Activated CD4-positive, alpha-beta T cell treated with anti-CD3 and anti-CD28 coated beads, Interleukin-2, amount 50 U/mL, for 16 hours (primary cell): ENCODE results near the gene TNFRSF11A.

ENCODE experiments used
- DNase-seq: peaks from one replicate; pipeline ENCODE4 v3.0.0-alpha.2; 2020

The TNFRSF11A gene

DNA sequence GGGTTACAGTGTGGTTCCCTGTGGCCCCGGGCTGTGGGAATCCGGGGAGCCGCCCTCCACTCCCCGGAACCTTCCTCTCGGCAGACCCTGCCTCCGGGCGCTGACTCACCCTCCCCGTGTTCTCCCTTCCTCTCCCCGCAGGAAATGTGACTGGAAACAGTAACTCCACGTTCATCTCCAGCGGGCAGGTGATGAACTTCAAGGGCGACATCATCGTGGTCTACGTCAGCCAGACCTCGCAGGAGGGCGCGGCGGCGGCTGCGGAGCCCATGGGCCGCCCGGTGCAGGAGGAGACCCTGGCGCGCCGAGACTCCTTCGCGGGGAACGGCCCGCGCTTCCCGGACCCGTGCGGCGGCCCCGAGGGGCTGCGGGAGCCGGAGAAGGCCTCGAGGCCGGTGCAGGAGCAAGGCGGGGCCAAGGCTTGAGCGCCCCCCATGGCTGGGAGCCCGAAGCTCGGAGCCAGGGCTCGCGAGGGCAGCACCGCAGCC lies 59.5 kb downstream of the TNFRSF11A start:
- DNase-seq = no peak

DNA sequence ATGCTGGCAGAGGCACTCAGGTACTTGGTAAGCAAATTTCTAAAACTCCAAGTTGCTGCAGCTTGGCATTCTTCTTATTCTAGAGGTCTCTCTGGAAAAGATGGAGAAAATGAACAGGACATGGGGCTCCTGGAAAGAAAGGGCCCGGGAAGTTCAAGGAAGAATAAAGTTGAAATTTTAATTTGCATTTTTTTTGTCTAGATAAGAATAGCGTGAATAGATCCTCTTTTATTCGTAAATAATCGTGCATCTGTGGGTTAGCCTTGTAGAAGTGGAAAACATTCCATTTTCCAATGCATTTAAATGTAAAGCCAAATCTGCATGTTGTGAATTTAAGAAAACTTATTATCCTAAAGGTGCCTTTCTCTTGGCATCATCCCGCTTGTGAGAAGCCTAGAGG lies 61.0 kb downstream of the TNFRSF11A start:
- DNase-seq = no peak

DNA sequence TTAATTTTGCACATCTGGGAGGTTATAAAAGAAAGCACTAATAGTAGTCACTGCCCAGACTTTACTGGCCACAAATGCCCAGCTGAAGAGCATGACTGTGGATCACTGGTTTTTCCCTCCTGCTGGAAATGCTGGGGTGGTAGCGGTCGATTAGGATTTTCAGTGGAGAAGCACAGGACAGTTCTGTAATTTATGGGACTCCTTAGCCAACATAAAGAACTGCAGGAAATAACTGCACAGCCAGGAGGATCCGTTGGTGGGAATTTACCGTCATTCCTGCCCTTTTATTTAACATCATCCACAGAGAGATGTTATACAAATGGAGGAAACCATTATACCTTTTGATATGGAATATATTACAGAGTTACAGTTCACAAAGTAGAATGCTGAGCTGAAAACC lies 61.5 kb downstream of the TNFRSF11A start:
- DNase-seq = no peak

DNA sequence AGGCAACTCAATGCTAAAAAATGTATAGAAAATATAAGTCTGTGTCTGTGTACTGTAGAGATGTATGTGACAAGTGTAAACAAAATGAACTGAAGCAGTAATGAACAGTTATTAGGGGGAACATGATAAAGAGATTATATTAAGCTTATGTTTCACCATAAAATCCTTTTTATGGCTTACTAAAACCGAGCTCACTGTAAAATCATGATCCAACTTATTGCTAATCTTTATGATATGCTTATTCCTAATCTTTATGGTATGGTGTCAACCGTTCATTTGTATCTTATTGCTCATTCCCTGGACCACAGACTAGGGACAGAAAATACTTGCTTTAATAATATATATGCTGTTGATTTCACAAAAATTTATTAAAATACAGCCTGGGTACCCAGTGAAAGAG lies 62.1 kb downstream of the TNFRSF11A start:
- DNase-seq = no peak

DNA sequence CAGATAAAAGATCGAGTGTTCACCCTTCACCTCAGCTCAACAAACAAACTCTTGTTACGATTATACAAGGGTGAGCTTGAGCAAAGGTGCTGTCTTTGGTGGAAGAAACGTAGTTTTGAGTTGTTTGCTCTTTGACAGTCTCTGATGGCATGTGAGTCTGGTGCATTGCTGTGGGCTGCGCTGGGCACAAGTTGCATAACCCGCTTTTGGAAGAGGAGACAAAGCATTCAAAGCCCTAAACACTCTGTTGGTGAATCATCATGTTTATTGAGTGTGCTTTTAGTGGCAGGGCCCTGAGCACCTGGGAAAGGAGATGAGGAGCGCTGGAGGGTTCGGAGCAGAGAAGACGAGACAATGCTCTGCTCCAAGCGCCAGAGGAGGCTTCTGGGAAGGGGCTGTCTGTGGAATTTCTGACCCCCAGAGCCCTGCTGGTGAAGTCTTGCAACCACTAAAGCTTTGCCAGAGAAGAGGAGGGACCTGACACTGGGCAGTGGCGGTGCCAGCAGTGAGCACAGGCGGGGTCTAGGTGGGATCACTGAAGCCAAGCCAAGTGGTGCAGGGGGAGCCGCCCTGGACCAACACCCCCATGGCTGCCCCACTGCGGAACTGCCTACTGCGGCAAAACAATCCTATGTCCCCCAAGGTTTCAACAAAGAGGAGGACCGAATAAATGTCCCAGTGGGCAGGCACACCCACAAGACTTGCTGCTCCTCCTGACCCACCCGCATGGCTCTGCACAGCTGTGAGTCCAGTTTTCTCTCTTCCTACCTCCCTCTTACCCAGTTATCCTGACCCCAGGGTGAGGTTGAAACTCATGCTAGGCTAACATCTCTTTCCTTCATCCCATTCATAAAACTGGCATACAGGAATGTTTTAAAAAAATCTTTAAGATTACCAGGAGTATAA lies 64.0 kb downstream of the TNFRSF11A start:
- DNase-seq = no peak

DNA sequence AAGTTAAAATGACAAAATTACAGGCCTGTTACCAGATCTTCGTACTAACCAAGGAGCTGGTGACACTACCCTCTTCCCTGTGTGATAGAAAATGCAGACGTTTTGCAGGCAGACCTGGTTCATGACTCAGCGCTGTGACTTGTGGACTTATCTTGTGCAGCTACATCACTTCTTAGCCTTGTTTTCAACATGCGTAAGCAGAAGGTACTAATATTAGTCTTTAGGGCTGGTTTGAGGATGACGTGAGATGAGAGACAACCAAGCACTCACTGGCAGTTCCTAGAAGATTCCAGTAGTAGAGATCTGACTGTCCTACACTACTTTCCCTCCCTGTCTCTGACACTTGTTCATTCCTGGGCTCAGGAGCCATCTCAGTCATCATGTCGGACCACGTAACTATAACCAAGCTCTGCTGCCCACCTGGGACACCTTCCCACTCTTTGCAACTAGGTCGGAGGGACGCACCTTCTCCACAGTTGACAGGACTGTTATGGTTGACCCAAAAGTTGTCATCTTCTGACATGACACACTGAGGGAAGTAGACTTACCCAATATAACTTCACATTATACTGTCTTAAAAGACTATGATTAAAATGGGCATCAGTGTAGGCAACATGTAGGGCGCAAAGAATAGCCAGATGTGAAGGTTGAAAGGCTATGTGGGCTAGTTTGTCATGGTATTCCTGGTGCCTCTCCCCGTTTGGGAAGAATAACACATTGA lies 64.8 kb downstream of the TNFRSF11A start:
- DNase-seq = peak; percentile 58

DNA sequence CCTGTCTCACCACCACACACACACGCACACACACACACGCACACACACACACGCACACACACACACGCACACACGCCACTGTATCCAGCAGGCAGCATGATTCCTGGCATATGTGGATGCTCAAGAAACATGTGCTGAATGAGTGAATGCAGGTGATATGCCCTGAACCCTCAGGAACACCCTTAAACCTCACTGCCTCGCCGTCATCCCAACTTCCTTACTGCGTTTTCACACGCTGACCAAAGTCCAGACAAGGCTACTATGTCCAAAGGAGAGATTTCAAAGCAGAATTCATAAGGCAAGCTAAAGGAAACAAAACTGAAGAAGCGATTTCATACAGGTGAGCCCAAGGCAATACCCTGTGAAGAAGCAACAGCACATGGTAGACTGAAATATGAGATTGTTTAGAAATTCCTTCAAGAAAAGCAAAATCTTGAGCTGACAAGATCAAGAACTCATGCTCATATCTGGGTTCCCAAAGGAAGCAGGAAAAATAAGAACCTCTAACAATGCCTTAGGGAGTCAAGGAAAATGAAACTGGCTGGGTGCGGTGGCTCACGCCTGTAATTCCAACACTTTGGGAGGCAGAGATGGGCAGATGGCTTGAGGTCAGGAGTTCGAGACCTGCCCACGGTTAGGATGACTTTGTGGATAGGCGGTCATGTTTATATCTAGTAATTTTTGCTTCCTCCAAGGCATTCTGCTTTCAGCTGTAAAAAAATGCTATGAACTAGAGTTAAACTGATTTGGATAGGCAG lies 69.1 kb downstream of the TNFRSF11A start:
- no peak for DNase-seq

DNA sequence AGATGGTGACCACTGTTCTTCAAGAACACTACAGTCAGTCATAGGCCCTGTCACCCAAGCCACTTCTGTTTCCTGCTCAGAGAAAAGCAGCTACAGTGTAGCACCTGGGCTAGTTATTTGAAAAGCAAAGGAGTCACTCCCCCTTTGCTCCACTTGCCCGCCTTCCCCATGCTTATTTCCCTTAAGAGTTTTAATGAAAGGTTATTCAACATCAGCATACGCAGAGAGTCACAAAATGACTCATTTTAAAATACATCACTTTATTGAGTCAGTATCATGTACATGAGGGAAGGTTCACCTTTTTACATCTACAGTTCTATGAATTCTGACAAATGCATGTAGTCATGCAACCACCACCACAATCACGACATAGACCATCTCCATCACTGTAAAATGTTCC lies 71.3 kb downstream of the TNFRSF11A start:
- peak; percentile 60 for DNase-seq

DNA sequence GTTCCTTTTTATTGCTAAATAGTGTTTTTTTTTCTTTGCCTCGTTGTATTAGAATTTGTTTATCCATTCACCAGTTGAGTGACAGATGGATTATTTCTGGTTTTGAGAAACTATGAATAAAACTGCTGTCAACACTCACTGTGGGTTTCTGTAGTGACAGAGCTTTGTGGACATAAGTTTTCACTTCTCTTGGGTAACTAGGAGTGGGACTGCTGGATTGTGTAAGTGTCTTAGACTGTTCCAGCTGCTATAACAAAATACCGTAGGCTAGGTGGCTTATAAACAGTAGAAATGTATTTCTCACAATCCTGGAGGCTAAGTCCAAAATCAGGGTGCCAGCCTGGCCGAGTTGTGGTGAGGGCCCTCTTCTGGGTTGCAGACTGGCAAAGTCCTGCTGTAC lies 71.9 kb downstream of the TNFRSF11A start:
- DNase-seq = no peak

DNA sequence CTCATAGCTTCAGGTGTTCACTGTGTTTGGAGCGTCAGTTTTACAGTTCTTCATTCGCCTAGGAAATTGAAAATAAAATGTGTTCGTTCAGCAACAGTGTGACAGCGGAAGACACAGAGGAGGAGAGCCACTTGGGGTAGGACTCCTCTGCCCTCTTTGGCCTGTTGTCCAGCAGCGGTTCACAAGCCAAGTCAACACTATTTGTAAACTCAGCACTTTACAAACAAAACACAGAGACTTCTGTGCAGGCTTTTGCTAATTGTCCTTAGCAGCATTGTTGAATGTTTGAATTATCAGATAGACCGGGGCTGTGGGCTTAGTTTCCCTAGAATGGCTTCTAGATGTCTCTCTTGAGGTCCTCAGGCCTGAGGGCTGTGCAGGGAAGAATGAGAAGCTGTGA lies 73.2 kb downstream of the TNFRSF11A start:
- no peak for DNase-seq

DNA sequence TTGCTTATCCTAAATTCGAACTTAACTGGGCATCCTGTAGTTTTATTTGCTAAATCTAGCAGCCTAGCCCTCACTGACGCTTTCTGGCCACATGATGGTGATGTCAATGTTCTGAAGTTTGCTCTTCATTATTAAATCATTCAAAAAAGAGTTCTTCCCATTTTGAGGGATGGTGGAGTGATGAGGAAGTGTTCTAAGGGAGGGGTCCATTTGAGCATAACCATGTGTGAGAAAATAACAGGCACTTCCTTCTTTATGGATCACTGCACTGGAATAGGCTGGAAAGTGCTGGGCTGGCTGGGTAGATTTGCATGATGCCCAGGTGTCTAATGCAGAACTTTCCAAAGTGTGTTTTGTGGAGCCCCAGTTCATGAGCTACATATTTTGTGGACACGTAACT lies 74.2 kb downstream of the TNFRSF11A start:
- no peak for DNase-seq

DNA sequence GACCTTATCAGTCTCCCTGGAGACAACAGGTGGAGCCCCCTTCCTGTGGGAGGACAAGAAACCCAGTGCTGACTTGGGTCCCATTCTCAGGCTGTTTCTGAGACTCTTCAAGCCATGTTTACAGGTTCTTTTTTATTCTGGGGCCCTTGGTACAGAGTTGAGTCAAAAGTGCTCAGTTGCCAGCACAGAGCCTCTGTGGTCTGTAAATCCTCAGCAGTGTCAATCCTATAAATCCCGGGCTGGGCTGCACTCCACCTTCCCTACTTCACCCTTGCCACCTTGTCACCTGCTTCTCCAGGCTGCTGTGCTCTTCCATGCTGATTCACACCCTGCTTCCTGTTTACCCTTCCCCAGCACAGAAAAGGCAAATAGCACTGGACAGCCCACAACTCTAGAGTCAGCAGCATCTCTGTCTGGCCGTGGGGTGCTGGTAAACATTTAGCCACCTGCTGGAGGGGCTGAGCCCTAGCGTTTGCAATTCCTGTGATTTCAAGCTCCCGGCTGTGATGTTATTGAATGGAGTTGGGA lies 74.7 kb downstream of the TNFRSF11A start:
- peak; percentile 37 for DNase-seq

DNA sequence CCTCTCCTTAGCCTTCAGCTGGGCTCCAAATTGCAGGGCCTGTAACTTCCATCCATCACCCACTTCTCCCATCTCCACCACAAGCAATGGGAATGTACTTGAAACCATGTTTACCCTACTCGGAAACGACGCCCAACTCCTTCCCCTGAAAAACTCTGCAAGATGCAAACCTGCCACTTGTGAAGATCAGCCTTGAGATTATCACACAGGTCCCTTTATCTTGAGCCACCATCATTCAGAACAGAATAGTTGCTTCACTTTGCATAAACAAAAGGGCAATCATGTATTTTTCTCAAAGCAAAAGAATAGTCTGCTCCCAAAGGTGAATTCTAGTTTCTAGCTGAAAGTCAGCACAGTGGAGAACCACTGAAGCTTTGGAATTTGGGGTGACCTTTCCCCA lies 75.8 kb downstream of the TNFRSF11A start:
- no peak for DNase-seq

DNA sequence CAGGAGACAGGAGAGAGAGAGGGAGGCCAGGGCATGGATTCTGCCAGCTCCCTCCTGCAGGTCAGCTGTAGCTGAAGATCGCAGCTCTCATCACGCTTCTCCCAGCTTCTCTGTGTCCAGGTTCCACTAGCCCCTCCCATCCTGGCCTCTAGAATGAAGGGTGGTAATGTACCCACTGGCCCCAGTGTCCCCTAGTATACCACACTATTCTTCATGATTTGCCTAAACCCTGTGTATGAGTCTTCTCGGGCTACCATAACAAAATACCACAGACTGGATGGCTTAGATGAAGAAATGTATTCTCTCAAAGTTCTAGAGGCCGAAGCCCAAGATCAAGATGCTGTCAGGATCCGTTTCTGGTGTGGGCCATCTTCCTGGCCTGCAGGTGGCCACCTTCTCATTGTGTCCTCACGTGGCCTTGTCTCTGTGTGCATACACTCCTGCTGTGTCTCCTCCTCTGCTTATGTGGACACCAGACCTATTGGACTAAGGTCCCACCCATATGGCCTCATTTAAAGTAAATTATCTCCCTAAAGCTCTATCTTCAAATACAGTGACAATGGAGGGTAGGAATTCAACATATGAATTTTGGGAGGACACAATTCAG lies 77.3 kb downstream of the TNFRSF11A start:
- no peak for DNase-seq

DNA sequence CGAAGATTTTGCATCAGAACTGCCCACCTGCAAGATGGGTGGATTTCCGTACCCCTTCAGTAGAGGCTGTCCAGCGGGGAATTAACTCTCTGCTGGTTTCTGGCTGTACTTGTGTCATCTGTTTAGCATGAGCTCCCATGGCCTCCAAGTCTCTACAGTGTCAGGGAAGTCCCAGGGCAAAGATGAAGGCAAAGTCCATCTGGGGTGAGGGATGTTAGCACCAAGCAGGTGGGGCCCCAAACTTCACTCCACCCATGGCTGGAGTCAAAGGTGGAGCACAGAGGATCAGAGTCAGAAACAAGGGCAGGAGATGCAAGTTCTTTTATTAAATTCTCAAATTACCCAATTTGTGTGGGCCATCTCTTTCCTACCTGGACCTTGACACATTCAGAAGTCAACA lies 78.0 kb downstream of the TNFRSF11A start:
- no peak for DNase-seq

DNA sequence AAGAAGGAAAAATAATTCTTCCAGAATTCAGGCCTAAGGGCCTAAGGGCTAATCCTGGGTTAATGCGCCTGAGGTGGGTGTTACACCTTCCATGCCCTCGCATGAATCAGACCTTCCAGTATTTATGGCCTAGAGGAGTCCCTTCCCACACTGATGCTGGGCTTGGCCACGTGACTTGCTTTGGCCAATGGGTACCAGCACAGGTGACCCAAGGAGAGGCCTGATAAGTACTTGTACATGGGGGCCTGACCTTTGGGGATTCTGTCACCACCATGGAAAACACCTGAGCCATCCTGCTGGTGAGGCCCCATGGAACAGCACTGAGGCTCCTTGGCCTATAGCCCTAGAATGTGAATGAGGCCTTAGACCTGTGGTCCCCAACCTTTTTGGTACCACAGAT lies 79.8 kb downstream of the TNFRSF11A start:
- DNase-seq = no peak

DNA sequence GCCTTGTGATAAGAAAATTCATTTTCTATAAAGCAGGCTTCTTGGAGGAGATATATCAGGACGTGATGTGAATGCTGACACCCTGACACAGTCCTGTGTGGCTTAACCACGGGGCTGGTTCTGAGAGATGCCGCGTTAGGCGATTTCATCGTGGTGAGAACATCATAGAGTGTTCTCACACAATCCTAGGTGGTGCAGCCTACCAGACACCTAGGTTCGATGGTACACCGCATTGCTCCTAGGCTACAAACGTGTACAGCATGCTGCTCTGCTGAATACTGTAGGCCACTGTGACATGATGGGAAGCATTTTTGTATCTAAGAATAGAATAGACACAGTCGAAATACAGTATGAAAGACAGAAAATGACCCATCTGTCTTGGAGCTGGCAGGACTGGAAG lies 82.5 kb downstream of the TNFRSF11A start:
- DNase-seq = no peak

DNA sequence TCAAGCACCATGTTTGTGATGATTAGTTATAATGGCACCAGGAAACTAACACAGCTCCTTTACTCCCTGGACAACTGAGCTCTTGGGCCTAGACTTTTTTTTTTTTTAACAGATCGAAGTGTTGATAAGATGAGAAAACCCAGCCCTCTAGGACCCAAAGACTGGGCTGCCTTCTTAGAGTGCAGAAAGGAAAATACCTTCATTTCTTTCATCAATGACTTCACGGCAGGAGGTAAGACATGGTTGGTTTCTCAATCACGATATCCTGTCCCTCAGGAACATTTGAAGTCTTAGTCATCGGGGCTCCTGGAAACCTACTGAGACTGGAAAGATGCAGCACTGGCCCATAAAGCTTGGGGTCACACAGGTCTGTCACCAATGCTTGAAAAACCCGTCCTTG lies 84.7 kb downstream of the TNFRSF11A start:
- DNase-seq = no peak

DNA sequence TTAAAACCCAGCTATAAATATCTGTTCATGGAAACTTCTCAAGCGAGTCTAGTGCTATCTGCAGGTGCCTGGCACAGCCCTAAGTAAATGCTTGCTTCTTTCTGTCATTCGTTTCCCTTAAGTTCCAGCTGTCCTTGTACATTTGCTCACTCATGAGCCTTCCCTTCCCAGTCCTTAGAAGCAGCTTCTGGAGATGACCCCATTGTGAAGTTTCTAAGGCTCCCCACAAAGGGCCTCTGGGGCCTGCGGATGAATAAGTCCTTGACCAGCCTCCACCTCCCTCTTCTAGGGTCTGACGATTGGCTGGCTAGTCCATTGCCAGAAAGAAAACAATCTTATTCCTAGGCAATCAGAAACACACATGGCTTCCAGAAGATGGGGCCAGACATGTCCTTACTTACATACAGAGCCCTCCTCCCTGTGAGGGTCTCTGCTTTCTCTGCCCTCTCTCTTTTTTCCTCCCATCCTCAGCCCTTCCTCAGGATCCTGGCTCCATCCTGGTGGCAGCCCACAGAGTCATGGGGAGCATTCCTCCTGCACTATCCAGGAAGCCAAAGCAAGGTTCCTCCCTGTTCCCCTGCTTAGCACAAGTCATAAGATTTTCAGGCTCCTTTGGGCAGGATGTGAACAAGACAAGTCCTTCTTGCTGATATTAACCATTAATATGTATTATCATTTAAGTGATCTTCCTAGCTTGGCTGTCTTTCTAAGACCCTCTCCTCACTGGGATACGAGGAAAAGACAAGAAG lies 87.3 kb downstream of the TNFRSF11A start:
- no peak for DNase-seq

DNA sequence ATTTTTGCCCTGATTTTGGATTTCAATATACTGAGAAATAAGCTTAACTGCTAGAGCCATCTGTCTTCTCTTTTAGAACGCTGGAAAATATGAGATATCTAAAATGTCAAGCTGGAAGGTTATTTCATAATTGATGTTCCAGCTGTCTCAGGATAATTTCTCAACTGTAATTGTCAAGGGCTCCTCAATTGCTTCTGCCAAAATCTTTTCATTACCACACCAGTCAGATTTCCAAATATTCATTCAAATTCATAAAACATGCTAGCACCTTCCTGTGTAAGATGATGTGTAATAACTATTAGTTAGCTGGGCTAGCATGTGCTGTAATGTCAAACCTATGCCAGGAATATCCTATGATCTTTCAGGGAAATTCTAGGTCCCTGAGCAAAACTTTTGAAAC lies 88.1 kb downstream of the TNFRSF11A start:
- DNase-seq = no peak

DNA sequence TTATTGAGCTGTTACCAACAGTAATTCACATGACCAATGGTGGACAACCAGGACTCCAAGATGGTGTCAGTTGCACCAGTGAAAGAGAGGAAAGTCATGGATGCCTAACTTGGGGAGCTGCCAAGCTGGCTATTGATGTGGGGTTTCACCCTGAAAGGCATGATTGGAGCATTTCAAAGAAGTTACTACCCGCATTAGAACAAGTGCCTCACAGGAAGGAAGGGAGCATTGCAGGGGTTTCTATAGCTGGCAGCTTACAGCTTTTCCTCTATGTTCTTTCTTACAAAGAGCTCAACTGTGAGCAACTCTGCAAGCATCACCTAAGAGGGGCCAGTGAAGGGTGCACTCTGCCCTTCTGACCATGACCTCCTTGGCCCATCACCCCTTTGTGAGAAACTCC lies 93.1 kb downstream of the TNFRSF11A start:
- DNase-seq = no peak

DNA sequence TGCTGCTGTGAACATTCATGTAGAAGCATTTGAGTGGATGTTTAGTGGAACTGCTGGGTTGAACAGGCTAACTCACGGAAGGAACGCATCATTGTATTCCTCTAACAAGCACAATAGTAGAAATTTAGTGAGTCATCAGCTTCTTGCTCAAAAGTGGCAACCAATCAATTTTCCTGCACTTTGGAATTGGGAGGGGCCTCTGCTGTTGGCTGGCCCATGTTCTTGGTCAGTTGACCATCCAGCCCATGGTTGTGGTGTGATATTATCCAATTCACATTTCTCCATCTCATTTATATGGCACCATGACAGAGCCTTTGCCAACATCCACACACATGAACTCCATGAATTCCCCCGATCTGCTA lies 95.0 kb downstream of the TNFRSF11A start:
- DNase-seq = peak; percentile 39
